GM18505 (cell line): ENCODE measurements around the gene BRD3.

ENCODE experiments used
- ATAC-seq: cut with Tn5 transposase; IDR thresholded peaks from one replicate; pipeline ENCODE4 v1.9.1; 2021; ENCODE audit not compliant: unreplicated experiment
- POLR2A ChIP-seq: IDR thresholded peaks from 4 replicates; pipeline ENCODE4 v1.6.1; 2011; ENCODE audit warnings: borderline replicate concordance; ENCODE audit not compliant: insufficient read depth, insufficient read length; ENCODE audit errors: extremely low read depth

Gene BRD3

GRCh38 chr9:134011401-134011800, 56.4 kb downstream of the BRD3 start:
- TF ChIP-seq POLR2A, result no peak
- no peak for ATAC-seq

DNA sequence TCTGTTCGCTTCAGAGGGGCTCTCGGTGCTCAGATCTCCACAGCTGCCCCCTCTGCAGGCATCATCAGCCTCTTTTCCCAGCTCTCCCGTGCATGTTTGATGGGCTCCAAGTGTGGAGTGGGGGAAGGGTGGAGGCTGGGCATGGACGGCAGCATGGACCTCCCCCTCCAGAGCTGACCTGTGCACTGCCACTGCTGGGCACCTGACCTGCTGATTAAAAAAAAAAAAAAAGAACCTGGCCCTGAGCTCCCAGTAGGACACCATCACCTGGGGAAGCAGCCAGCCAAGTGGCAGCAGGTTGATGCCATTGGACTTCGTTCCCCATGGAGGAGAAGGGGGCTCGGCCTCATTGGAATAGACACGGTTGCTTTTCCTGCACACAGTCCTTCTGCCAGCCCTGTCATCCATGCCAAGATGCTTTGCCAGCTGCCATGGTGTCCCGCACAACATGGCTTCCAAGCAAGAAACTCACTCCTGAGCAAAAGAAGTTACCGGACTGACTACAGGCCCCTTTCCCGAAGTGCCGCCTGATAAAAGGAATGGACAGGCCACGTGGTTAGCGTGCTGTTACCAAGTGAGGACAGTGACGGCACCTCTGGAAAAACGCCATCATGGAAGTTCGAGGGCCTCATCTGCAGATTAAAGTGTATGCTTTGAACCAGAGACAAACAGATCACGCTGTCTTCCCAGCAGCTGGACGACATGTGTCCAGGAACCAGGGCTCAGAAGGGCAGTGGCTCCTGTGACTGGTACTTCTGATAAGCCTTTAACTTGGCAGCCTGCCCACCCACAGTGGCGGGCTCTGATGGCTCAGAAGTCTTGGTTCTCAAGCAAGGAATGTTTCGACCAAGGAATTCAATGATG, 57.3 kb downstream of the BRD3 start:
- no peak for TF ChIP-seq POLR2A
- no peak for ATAC-seq

- ATAC-seq, result no peak
- no peak for TF ChIP-seq POLR2A
These were observed 60.3 kb downstream of the BRD3 start for GRCh38 chr9:134007571-134007970.

DNA sequence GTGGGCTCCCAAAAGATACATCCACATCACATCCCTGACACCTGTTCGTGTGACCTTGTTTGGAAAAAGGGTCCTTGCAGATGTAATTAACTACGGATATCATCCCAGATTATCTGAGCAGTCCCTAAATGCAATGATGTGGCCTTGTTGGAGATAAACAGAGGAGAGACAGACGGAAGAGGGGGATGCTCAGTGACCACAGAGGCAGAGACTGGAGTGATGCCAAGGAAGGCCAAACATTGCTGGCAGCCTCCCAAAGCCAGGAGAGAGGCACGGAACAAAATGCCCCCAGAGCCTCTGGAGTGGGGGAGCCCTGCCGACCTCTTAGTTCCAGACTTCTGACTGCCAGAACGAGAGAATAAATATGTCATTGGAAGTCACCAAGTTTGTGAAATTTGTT, 60.7 kb downstream of the BRD3 start:
- no peak for ATAC-seq
- TF ChIP-seq POLR2A, result no peak

DNA sequence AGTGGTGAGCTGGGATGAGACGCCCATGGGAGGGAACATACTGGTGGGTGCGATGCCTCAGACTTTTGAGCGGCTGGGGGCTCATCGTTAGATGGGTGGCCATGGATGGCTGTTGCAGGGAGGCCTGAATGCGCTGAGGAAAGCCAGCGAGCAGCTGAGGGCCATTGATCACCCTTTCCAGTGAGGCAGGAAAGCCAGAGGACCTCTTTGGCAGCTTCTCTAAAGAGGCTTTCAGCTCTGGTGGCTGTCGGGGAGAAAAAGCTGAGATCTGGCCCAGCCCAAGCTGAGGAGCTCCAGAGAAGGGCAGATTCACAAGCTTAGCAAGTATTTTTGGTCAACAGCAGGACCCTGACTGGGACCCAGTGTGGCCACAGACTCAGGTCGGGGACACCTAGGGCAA, 62.4 kb downstream of the BRD3 start:
- TF ChIP-seq POLR2A, result no peak
- no peak for ATAC-seq

DNA sequence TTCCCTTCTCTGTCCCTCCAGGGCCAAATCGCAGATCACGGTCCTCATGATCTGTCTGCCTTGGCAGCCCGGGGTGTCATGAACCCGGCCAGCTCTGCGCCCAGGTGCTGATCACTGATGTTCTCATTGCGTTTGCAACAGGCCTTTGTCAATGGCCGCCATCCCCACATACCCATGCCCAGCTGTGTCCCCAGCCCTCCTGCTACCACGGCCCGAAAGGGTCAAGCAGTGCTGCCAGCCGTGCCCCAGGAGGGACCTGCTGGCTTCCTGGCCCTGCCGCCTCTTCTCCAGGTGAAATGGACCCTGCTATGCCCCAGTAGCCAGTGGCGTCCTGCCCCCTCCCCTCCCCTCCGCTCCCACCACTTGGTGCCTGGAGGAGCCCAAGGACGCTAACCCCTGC, 62.9 kb downstream of the BRD3 start:
- no peak for ATAC-seq

GRCh38 chr9:134004131-134004873, 63.5 kb downstream of the BRD3 start:
- no peak for ATAC-seq
- TF ChIP-seq POLR2A, result no peak

More for the DNA sequence above, 62.9 kb downstream of the BRD3 start:
- no peak for TF ChIP-seq POLR2A

- ATAC-seq, result no peak
These were observed 64.6 kb downstream of the BRD3 start for GRCh38 chr9:134003237-134003636.

DNA sequence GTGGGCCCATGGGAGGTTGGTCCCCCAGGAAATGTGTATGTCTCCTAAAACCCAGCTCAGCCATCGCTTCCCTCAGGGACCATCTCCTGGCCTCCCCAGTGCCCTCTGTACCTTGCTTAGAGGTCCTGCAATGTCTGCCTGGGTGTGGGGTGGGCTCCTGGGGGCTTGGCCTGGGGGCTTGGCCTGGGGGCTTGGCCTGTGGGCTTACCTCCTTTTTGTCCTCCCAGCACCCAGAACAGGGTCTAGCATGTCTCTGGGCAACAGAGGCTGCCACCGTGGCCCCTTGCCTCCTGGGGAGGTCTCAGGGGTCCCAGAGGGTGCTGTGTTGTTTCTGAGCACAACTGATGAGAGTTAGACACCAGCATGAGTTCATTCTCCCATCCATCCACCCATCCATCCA, 65.0 kb downstream of the BRD3 start:
- no peak for TF ChIP-seq POLR2A
- ATAC-seq, result no peak

More at GRCh38 chr9:134003237-134003636, 64.6 kb downstream of the BRD3 start:
- TF ChIP-seq POLR2A, result no peak

DNA sequence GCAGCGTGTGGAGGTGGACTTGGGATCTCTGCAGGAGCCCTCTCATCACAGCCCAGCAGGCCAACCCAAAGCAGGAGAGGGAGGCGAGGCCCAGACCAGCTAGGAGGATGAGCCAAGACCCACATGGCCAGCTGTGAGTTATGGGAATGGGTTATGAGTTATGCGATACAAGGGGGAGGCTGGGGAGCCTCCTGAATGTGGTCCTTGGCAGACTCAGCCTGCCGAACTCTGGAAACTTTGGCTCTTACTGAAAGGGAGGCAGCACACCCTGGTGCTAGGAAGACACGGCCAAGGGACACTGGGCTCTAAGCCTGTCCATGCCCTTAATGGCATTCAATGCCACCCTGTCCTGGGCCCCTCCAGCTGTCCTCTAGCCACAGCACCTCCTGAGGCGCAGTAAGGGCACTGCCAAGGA, 68.0 kb downstream of the BRD3 start:
- no peak for ATAC-seq
- TF ChIP-seq POLR2A, result no peak

DNA sequence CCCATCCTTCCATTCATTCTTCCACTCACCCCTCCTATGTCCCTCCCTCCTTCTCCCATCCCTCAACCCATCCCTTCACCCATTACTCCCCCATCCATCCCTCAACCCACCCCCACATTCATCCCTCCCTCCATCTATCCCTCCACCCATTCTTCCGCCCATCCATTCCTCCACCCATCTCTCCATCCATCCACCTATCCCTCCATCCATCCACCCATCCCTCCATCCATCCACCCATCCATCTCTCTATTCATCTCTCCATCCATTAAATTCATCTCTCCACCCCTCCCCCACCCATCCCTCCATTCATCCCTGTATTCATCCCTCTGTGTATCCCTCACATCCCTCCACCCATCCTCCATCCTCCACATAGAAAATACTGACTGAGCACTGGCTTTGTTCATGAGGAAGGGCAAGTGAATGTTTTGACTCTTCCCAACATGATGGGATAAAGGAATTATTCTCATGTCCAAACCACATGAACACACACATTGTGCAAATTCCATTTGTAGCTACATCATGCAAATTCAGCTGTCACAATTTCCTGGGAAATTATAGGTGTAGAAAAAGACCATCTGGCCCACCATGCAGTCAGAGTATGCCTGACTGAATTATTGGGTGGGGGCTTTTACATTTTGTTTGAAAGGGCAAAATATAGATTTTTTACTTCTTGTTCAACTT, 68.8 kb downstream of the BRD3 start:
- TF ChIP-seq POLR2A, result no peak
- ATAC-seq, result no peak

- ATAC-seq, result no peak
- no peak for TF ChIP-seq POLR2A
These were observed 70.2 kb downstream of the BRD3 start for GRCh38 chr9:133997584-133997983.
